Liver (tissue), 9 donors: ENCODE results near the gene SPRED1. TPM values are rescaled to one million over a fixed set of nuclear protein-coding genes. Genes with fewer than 3 reads are reported as not detected.
"Not testable (repeated sequence)": the region's sequence is repeated elsewhere in the genome, so short reads cannot be mapped to it uniquely, and the experiment has no call there.

Experiments used
- DNase-seq: peaks from one replicate; pipeline ENCODE4 v3.0.0-alpha.2; 2017; ENCODE audit warnings: low spot score
- H3K27ac ChIP-seq, 2 donors: one replicate each; pipeline ENCODE4 v1.7.0; 2013; ENCODE audit warnings: inconsistent platforms in 2 of 2, low read length in 2 of 2, control low read depth in 1 of 2, low read depth in 1 of 2, mild to moderate bottlenecking in 1 of 2
- H3K27me3 ChIP-seq, 4 donors: one replicate each; pipeline versions ENCODE4 v1.6.1 to v1.7.0; 2013; ENCODE audit warnings: low read length in 3 of 4, inconsistent platforms in 1 of 4, mild to moderate bottlenecking in 1 of 4, moderate library complexity in 1 of 4; ENCODE audit not compliant: control insufficient read depth in 4 of 4, insufficient read depth in 4 of 4
- H3K36me3 ChIP-seq, 4 donors: one replicate each; pipeline versions ENCODE4 v1.6.1 to v1.7.0; 2013; ENCODE audit warnings: low read length in 3 of 4, mild to moderate bottlenecking in 3 of 4, low read depth in 1 of 4, moderate library complexity in 1 of 4; ENCODE audit not compliant: control insufficient read depth in 4 of 4, insufficient read depth in 3 of 4
- H3K4me1 ChIP-seq, 4 donors: one replicate each; pipeline versions ENCODE4 v1.6.1 to v1.7.0; 2013; ENCODE audit warnings: low read length in 3 of 4, mild to moderate bottlenecking in 3 of 4, moderate library complexity in 1 of 4; ENCODE audit not compliant: control insufficient read depth in 4 of 4, insufficient read depth in 4 of 4
- H3K4me3 ChIP-seq, 3 donors: one replicate each; pipeline versions ENCODE4 v1.6.1 to v1.7.0; 2013; ENCODE audit warnings: low read length in 3 of 3, control low read depth in 1 of 3, low read depth in 1 of 3, mild to moderate bottlenecking in 1 of 3
- H3K9ac ChIP-seq, 2 donors: one replicate each; pipeline ENCODE4 v1.7.0; 2013; ENCODE audit warnings: low read length in 2 of 2, mild to moderate bottlenecking in 2 of 2, moderate library complexity in 2 of 2, control low read depth in 1 of 2, low read depth in 1 of 2
- H3K9me3 ChIP-seq, 4 donors: one replicate each; pipeline versions ENCODE4 v1.6.1 to v1.7.0; 2013; ENCODE audit warnings: low read length in 3 of 4; ENCODE audit not compliant: control insufficient read depth in 4 of 4
- CTCF ChIP-seq: fragments of 150-350 bp; IDR thresholded peaks from 2 replicates; pipeline ENCODE4 v1.5.1; 2017; ENCODE audit warnings: improper control_type of control experiment, low read depth, low read length; ENCODE audit not compliant: missing input control
- EGR1 ChIP-seq, 2 donors: IDR thresholded peaks; 2 replicates each; pipeline ENCODE4 v1.6.1; 2016 to 2018; ENCODE audit warnings: antibody characterized with exemption in 2 of 2, low read depth in 2 of 2
- FOXA1 ChIP-seq: IDR thresholded peaks from 2 replicates; pipeline ENCODE4 v1.6.1; 2016; ENCODE audit warnings: antibody characterized with exemption
- FOXA2 ChIP-seq: IDR thresholded peaks from 2 replicates; pipeline ENCODE4 v1.6.1; 2016; ENCODE audit warnings: antibody characterized with exemption
- GABPA ChIP-seq, 2 donors: IDR thresholded peaks in 1 of 2; conservative IDR thresholded peaks in 1 of 2; 2 replicates each; pipeline ENCODE4 v1.6.1; 2016; ENCODE audit warnings: antibody characterized with exemption in 2 of 2, mild to moderate bottlenecking in 1 of 2, moderate library complexity in 1 of 2
- HNF4A ChIP-seq, 2 donors: conservative IDR thresholded peaks; 2 replicates each; pipeline ENCODE4 v1.6.1; 2016; ENCODE audit warnings: antibody characterized with exemption in 2 of 2, mild to moderate bottlenecking in 2 of 2
- HNF4G ChIP-seq: IDR thresholded peaks from 2 replicates; pipeline ENCODE4 v1.6.1; 2016; ENCODE audit warnings: antibody characterized with exemption
- JUND ChIP-seq, 2 donors: IDR thresholded peaks; 2 replicates each; pipeline ENCODE4 v1.6.1; 2016; ENCODE audit warnings: antibody characterized with exemption in 2 of 2
- MAX ChIP-seq: IDR thresholded peaks from 2 replicates; pipeline ENCODE4 v1.6.1; 2016; ENCODE audit warnings: antibody characterized with exemption
- NR2F2 ChIP-seq: IDR thresholded peaks from 2 replicates; pipeline ENCODE4 v1.6.1; 2016; ENCODE audit warnings: antibody characterized with exemption
- RAD21 ChIP-seq, 2 donors: IDR thresholded peaks; 2 replicates each; pipeline ENCODE4 v1.6.1; 2016; ENCODE audit warnings: antibody characterized with exemption in 2 of 2, mild to moderate bottlenecking in 2 of 2
- RXRA ChIP-seq, 2 donors: IDR thresholded peaks; 2 replicates each; pipeline ENCODE4 v1.6.1; 2017 to 2018; ENCODE audit warnings: antibody characterized with exemption in 2 of 2, mild to moderate bottlenecking in 1 of 2
- SP1 ChIP-seq: IDR thresholded peaks from 2 replicates; pipeline ENCODE4 v1.6.1; 2018; ENCODE audit warnings: antibody characterized with exemption, mild to moderate bottlenecking
- TAF1 ChIP-seq: conservative IDR thresholded peaks from 2 replicates; pipeline ENCODE4 v1.6.1; 2016; ENCODE audit warnings: antibody characterized with exemption, mild to moderate bottlenecking
- YY1 ChIP-seq: IDR thresholded peaks from 2 replicates; pipeline ENCODE4 v1.6.1; 2016; ENCODE audit warnings: antibody characterized with exemption, mild to moderate bottlenecking
- ZBTB33 ChIP-seq: IDR thresholded peaks from 2 replicates; pipeline ENCODE4 v1.6.1; 2016; ENCODE audit warnings: antibody characterized with exemption
- WGBS: extraction: QIAGEN DNeasy Blood & Tissue Kit; methylation state at CpG from one replicate; pipeline ENCODE4 v1.1.7; 2013; 5-methylcytosine and 5-hydroxymethylcytosine counted together
- polyA plus RNA-seq, 2 donors: library from polyadenylated mRNA; stranded (reverse) in 1 of 2; unstranded in 1 of 2; fragments of 200-250 nt in 1 of 2; fragments of >200 nt in 1 of 2; fragmentation: Nextera tagmentation in 1 of 2; extraction: Ambion mirVana in 1 of 2; gene quantifications; one replicate each; pipeline versions ENCODE4 v1.2.1 to v1.2.3, GENCODE V29; 2013 to 2015
- total RNA-seq, 2 donors: library from RNA; depleted of rRNA; stranded (reverse); fragments of >200 nt; gene quantifications; one replicate each; pipeline ENCODE4 v1.2.3, GENCODE V29; 2014
- TF ChIP-seq, protein P1 (sequence below): IDR thresholded peaks from 2 replicates; pipeline ENCODE4 v1.6.1; 2016; ENCODE audit warnings: antibody characterized with exemption
- TF ChIP-seq, protein P2 (sequence below): IDR thresholded peaks from 2 replicates; pipeline ENCODE4 v1.6.1; 2016; ENCODE audit warnings: antibody characterized with exemption, mild to moderate bottlenecking
- donor health status: healthy.
- donor health status: healthy.
- donor health status: healthy.
- donor health status: healthy.
- donor health status: healthy.

The SPRED1 gene
- total and polyA plus RNA-seq, 4 donors, result 1.2 to 7.7 (median 4.4) TPM

DNA sequence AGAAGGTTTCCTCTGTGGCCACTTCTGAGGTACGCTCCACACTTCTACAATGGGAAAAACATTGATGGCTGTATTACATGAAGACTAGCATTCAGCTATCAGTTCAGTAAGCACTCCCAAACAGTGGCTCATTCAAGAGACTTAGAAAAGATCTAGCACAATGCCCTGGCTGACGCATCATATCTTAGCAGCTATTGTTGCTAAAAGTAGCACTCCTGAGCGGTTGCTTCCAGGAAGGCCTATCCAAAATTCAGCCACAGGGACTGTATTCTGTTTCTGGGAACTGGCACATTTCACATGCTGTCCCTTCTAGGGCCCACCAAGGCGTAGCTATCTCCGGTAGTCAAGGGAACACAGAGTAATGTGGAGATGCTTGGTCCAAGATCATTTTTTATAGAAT lies 21.2 kb upstream of the SPRED1 start:
- Histone ChIP-seq H3K9ac (no peak overlapping the region), H3K36me3 (no peaks in the 10 kb centered on the region), H3K4me3 (no peak overlapping the region), H3K27ac (no peak overlapping the region), H3K4me1 (no peaks in the 10 kb centered on the region), H3K27me3 (no peaks in the 10 kb centered on the region), H3K9me3 (no peaks in the 10 kb centered on the region)
- TF ChIP-seq, protein P1, sequence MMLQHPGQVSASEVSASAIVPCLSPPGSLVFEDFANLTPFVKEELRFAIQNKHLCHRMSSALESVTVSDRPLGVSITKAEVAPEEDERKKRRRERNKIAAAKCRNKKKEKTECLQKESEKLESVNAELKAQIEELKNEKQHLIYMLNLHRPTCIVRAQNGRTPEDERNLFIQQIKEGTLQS, result no peak
- no peak for TF ChIP-seq MAX
- TF ChIP-seq HNF4A (conservative IDR thresholded peaks at IDR 0.05), result no peak
- TF ChIP-seq, protein P2, sequence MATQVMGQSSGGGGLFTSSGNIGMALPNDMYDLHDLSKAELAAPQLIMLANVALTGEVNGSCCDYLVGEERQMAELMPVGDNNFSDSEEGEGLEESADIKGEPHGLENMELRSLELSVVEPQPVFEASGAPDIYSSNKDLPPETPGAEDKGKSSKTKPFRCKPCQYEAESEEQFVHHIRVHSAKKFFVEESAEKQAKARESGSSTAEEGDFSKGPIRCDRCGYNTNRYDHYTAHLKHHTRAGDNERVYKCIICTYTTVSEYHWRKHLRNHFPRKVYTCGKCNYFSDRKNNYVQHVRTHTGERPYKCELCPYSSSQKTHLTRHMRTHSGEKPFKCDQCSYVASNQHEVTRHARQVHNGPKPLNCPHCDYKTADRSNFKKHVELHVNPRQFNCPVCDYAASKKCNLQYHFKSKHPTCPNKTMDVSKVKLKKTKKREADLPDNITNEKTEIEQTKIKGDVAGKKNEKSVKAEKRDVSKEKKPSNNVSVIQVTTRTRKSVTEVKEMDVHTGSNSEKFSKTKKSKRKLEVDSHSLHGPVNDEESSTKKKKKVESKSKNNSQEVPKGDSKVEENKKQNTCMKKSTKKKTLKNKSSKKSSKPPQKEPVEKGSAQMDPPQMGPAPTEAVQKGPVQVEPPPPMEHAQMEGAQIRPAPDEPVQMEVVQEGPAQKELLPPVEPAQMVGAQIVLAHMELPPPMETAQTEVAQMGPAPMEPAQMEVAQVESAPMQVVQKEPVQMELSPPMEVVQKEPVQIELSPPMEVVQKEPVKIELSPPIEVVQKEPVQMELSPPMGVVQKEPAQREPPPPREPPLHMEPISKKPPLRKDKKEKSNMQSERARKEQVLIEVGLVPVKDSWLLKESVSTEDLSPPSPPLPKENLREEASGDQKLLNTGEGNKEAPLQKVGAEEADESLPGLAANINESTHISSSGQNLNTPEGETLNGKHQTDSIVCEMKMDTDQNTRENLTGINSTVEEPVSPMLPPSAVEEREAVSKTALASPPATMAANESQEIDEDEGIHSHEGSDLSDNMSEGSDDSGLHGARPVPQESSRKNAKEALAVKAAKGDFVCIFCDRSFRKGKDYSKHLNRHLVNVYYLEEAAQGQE, result no peak
- no peak for TF ChIP-seq NR2F2
- no peak for TF ChIP-seq SP1
- no peak for TF ChIP-seq EGR1 (IDR thresholded peaks at IDR 0.05; ENCODE audit: low read depth in 2 of 2)
- no peak for TF ChIP-seq RAD21 (IDR thresholded peaks at IDR 0.05)
- no peak for TF ChIP-seq CTCF
- no peak for TF ChIP-seq ZBTB33
- TF ChIP-seq RXRA (IDR thresholded peaks at IDR 0.05), result no peak
- TF ChIP-seq FOXA2, result no peak
- TF ChIP-seq GABPA (IDR thresholded peaks at IDR 0.05 in 1 of 2, conservative IDR thresholded peaks at IDR 0.05 in 1 of 2), result no peak
- no peak for TF ChIP-seq JUND (IDR thresholded peaks at IDR 0.05)
- TF ChIP-seq TAF1, result no peak
- TF ChIP-seq HNF4G, result no peak
- TF ChIP-seq FOXA1, result no peak
- no peak for TF ChIP-seq YY1
- 93% methylated on average over 5 of the region's 5 CpGs for WGBS
- DNase-seq, result no peak

DNA sequence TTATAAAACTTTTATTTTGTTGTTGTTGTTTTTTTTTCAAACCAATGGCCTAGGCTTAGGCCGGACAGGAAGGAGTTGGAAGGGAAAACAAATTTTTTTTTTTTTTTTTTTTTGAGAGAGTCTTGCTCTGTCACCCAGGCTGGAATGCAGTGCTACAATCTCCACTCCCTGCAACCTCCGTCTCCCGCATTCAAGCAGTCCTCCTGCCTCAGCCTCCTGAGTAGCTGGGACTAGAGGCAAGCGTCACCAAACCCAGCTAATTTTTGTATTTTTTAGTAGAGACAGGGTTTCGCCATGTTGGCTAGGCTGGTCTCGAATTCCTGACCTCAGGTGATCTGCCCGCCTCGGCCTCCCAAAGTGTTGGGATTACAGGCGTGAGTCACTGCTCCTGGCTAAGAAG lies 15.6 kb upstream of the SPRED1 start:
- 94% methylated on average over 9 of the region's 9 CpGs for WGBS
- H3K27me3 ChIP-seq, H3K9ac ChIP-seq, H3K4me3 ChIP-seq, H3K36me3 ChIP-seq, H3K9me3 ChIP-seq, DNase-seq, H3K4me1 ChIP-seq, H3K27ac ChIP-seq: not testable (repeated sequence)
